Embryonic facial prominence (tissue), 1 donor: ENCODE measurements around the gene CPNE8.

Experiments
- DNase-seq: peaks from one replicate; pipeline ENCODE4 v3.0.0-alpha.2; 2016; ENCODE audit errors: extremely low spot score

Gene CPNE8

GRCh38 chr12:38905480-38906351 is at the start of gene CPNE8:
Gene CPNE8, minus strand, starts transcription at chr12:38905591. Its CDS starts 57 bp downstream, at chr12:38905534.
- DNase-seq: peak; percentile 29

- no peak for DNase-seq
Observed at GRCh38 chr12:38954238-38954873, 49.0 kb upstream of the CPNE8 start.

- DNase-seq: no peak
Observed at GRCh38 chr12:38949363-38949762, 44.0 kb upstream of the CPNE8 start.

- DNase-seq: no peak
Observed at GRCh38 chr12:38934686-38935085, 29.3 kb upstream of the CPNE8 start.

- DNase-seq: no peak
Observed at GRCh38 chr12:38934078-38934584, 28.7 kb upstream of the CPNE8 start.

GRCh38 chr12:38932320-38932719 is 26.9 kb upstream of the CPNE8 start:
- no peak for DNase-seq

GRCh38 chr12:38931461-38931860 is 26.1 kb upstream of the CPNE8 start:
- DNase-seq: no peak

- DNase-seq: no peak
Observed at GRCh38 chr12:38930990-38931389, 25.6 kb upstream of the CPNE8 start.

GRCh38 chr12:38926501-38926900 is 21.1 kb upstream of the CPNE8 start:
- no peak for DNase-seq

- no peak for DNase-seq
Observed at GRCh38 chr12:38921025-38921677, 15.8 kb upstream of the CPNE8 start.

- DNase-seq: no peak
Observed at GRCh38 chr12:38919191-38919590, 13.8 kb upstream of the CPNE8 start.

- no peak for DNase-seq
Observed at GRCh38 chr12:38915429-38916182, 10.2 kb upstream of the CPNE8 start.

GRCh38 chr12:38912116-38912515 is 6.7 kb upstream of the CPNE8 start:
- DNase-seq: no peak

- DNase-seq: no peak
Observed at GRCh38 chr12:38911611-38912010, 6.2 kb upstream of the CPNE8 start.

- no peak for DNase-seq
Observed at GRCh38 chr12:38907201-38907923, 2.0 kb upstream of the CPNE8 start.

GRCh38 chr12:38906482-38907200 is 1.2 kb upstream of the CPNE8 start:
- peak; percentile 71 for DNase-seq

- DNase-seq: peak; percentile 7
Observed at GRCh38 chr12:38904537-38905479, 583 bp downstream of the CPNE8 start.

GRCh38 chr12:38903596-38903995 is 1.8 kb downstream of the CPNE8 start:
- DNase-seq: no peak

- DNase-seq: no peak
Observed at GRCh38 chr12:38898001-38898684, 7.2 kb downstream of the CPNE8 start.
